RWPE1 (cell line): ENCODE results near the gene C1orf21.

ENCODE experiments used
- CTCF ChIA-PET: fragments of 350-600 bp; sonication (Branson Sonifier 250); formaldehyde crosslinking; extraction: SDS; loops from one replicate; lab custom pipeline; 2021; lab: Yijun Ruan, JAX
- POLR2A ChIA-PET: fragments of 400-600 bp; formaldehyde crosslinking; extraction: SDS; loops from one replicate; lab custom pipeline; 2020; ENCODE audit warnings: antibody characterized with exemption; ENCODE audit not compliant: low non-redundant PET; lab: Yijun Ruan, JAX
- DNase-seq: peaks from one replicate; pipeline ENCODE4 v3.0.0; 2012; ENCODE audit warnings: low spot score
- H3K27ac ChIP-seq: fragments of 450-650 bp; 2 replicates; pipeline ENCODE4 v1.5.1; 2017
- TF ChIP-seq, protein P1 (sequence below): fragments of 450-650 bp; conservative IDR thresholded peaks from 2 replicates; pipeline ENCODE4 v1.5.1; 2017; ENCODE audit warnings: low read depth, mild to moderate bottlenecking

The C1orf21 gene

DNA sequence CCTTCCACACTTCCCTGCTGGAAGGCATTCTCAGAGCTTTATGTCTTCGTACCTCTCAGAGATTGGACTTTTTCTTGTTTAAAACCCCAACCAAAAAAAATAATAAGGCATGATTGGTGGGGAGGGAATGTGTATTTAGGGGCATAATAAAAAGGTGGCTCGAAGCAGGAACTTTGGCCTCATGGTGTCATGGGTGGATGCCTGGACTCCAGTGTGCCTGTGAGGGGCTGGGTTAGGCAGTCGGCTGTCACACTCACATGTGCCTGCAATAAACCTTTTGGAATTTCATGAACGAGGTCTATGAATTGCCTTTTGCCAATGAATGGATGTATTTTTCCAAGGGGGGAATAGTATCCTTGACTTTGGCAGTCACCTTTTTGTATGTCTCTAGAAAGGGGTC is 236.6 kb downstream of the C1orf21 start:
- DNase-seq, result no peak
- no peak overlapping the region for H3K27ac ChIP-seq
- TF ChIP-seq, protein P1, sequence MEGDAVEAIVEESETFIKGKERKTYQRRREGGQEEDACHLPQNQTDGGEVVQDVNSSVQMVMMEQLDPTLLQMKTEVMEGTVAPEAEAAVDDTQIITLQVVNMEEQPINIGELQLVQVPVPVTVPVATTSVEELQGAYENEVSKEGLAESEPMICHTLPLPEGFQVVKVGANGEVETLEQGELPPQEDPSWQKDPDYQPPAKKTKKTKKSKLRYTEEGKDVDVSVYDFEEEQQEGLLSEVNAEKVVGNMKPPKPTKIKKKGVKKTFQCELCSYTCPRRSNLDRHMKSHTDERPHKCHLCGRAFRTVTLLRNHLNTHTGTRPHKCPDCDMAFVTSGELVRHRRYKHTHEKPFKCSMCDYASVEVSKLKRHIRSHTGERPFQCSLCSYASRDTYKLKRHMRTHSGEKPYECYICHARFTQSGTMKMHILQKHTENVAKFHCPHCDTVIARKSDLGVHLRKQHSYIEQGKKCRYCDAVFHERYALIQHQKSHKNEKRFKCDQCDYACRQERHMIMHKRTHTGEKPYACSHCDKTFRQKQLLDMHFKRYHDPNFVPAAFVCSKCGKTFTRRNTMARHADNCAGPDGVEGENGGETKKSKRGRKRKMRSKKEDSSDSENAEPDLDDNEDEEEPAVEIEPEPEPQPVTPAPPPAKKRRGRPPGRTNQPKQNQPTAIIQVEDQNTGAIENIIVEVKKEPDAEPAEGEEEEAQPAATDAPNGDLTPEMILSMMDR, result no peak
- POLR2A ChIA-PET, result no interaction called here
- CTCF ChIA-PET, result no interaction called here

DNA sequence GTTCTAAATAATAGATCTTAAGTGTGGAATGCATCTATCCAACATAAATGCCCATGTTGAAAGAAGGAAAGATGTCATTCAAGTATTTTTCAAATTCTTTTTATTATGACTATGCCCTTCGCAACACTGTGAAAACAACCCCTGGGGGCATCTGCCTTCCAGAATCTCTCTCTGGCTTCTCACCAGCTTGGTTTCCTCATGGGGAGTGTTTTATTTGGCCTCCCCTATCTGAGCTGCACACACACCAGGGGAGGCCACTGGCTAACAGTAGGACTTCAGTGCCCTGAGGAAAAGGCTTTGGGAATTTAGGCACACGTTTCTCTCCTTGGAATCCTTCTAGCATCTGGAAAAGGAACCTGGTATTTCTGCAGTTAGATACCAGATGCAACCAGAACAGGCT is 237.2 kb downstream of the C1orf21 start:
- ChIA-PET CTCF (no interaction called here), POLR2A (no interaction called here)
- no peak overlapping the region for H3K27ac ChIP-seq
- TF ChIP-seq, protein P1, result no peak
- peak; percentile 51 for DNase-seq

DNA sequence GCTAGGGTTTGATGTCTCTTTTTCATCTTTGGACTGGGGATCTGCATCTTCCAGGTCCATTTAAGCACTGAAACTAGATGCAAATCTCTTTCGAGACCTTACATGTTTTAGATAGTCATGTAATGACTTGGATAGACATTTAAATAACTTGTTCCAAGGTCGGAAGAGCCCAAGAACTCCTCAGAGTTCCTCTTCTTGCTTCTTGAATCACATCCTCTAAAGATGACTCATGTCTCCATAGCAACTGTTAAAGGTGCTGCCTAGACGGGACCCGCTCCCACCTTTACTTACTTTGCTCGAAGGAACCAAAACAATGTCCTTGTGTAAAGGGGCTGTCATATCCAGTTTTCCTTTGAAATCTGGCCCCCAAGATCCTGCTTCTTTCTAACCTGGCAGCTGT is 237.8 kb downstream of the C1orf21 start:
- TF ChIP-seq, protein P1, result no peak
- DNase-seq, result peak; percentile 49
- CTCF ChIA-PET, result no interaction called here
- no peak overlapping the region for H3K27ac ChIP-seq
- POLR2A ChIA-PET, result no interaction called here

DNA sequence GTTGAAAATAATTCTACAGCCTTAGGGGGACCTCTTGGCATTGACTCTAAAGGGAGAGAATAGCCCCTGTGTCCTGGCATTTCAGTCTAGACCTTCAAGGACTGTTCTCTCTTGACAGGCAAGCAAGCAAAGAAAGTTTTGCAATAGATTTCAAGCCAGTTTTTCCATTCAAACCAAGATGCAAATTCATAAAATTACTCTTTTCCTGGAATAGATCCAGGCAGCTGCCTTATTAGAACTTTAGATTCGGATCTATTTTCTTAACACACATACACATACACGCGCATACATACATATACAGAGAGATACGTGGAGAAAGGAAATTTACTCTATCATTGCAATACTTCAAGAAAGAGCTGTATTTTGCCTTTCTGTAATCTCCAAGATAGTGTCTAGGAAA is 238.4 kb downstream of the C1orf21 start:
- no peak for DNase-seq
- TF ChIP-seq, protein P1, result no peak
- ChIA-PET CTCF (interaction anchor here (0.6 kb wide), 1 partner anchor 599 kb away, joined by 3 read pairs; no protein-coding TSS in a partner anchor), POLR2A (no interaction called here)
- H3K27ac ChIP-seq, result no peak overlapping the region

DNA sequence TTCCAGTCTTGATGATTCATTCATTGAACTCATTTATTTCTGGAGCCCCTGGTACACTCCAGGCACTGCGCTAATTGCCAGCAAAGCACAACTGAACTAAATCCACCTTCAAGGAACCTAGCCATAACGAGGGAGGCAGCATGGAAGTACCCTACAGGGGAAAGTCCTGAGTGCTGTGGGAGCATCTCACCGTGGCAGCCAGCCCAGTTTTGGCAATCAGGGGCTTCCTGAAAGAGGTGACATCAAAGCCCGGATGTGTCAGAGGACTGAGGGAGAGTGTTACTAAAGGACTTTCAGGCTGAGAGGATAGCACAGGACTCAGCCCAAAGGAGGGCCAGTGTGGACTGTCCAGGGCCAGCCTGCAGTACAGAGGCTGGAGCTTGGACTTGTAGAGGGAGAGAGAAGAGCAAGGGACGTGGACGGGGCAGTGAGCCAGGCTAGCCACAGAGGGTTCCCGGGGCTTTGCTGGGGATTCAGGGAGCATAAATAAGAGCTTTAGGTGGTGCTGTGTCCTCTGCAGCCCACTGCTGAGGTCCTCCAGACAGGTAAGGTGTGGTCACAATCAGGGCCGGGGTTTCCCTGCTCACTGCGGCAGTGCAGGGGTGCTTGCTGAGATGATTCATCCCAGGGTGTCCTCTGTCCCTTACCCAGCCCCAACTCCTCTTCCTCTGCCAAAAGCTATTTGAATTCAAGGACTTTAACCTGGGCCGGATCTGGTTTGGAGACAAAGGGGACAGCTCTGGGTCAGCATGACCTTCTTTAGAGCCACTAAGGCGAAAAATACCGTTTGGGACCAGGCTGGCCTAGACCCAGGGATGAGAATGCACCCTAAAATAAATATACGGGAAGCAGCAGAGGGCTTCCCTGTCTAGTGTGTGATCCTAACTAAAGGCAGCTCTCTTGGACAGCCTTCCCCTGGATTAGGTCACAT is 239.5 kb downstream of the C1orf21 start:
- no peak overlapping the region for H3K27ac ChIP-seq
- ChIA-PET POLR2A (interaction anchor here (0.6 kb wide), 1 partner anchor 110 kb away, joined by 4 read pairs; no protein-coding TSS in a partner anchor), CTCF (no interaction called here)
- no peak for DNase-seq
- TF ChIP-seq, protein P1, result no peak

DNA sequence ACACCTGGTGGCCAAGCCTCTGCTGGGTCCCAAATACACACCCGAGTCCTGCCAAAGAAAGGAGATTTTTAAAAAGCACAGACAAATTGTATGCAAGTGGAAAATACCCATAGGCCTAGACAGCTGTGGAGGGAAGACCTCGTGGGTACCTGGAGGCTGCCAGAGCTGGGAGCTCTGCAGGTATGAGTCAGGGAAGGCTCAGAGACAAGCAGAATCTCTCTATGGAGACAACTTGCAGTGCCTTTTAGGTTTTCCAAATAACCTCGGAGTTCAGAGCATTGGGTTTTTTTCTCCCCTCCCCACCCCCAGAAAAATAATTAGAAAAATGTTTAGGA is 240.1 kb downstream of the C1orf21 start:
- CTCF ChIA-PET, result no interaction called here
- TF ChIP-seq, protein P1, result no peak
- H3K27ac ChIP-seq, result no peak overlapping the region
- no peak for DNase-seq
- POLR2A ChIA-PET, result interaction anchor here (0.6 kb wide), 1 partner anchor 109 kb away, joined by 4 read pairs; no protein-coding TSS in a partner anchor
